GM12891 (cell line): ENCODE measurements around the gene TMEM117.

Experiments used
- PAX5 ChIP-seq: IDR thresholded peaks from 2 replicates; pipeline ENCODE4 v1.6.1; 2011; ENCODE audit warnings: low read length, moderate library complexity, mild to moderate bottlenecking; ENCODE audit not compliant: insufficient read depth, severe bottlenecking
- POLR2A ChIP-seq: IDR thresholded peaks from 2 replicates; pipeline ENCODE4 v1.6.1; 2011; ENCODE audit warnings: low read depth, low read length, control low read depth
- POLR2AphosphoS5 ChIP-seq: IDR thresholded peaks from 2 replicates; pipeline ENCODE4 v1.6.1; 2011; ENCODE audit warnings: low read depth, low read length, control low read depth
- POU2F2 ChIP-seq: IDR thresholded peaks from 2 replicates; pipeline ENCODE4 v1.6.1; 2011; ENCODE audit warnings: low read depth, mild to moderate bottlenecking, control low read depth, low read length, moderate library complexity
- TAF1 ChIP-seq: IDR thresholded peaks from 2 replicates; pipeline ENCODE4 v1.6.1; 2011; ENCODE audit warnings: low read depth, low read length, control low read depth

DNA sequence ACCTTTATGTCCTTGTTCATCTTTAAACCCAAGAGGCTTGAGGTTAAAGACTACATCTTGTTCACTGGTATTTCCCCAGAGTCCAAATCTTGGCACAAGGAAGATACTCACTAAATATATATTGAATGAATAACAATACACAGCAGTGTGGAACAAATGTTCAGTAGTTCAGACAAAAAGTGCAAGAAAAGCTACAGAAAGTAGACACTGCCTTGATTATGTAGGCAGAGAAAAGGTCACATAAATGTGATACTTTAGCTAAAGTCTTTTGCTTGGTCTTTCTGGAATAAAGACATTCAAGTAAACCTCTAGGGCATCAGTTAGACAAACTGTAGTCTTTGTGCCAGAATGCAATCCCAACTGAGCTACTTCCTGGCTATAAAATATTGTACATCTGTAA, 157.0 kb downstream of the TMEM117 start:
- TF ChIP-seq POLR2AphosphoS5 (no peak), POLR2A (no peak), POU2F2 (no peak), TAF1 (no peak), PAX5 (no peak)
